ENCODE results near the gene TTYH3.

TTYH3 gene

GRCh38 chr7:2651336-2651735, 19.6 kb downstream of the TTYH3 start:
- no peak for DNase-seq

DNA sequence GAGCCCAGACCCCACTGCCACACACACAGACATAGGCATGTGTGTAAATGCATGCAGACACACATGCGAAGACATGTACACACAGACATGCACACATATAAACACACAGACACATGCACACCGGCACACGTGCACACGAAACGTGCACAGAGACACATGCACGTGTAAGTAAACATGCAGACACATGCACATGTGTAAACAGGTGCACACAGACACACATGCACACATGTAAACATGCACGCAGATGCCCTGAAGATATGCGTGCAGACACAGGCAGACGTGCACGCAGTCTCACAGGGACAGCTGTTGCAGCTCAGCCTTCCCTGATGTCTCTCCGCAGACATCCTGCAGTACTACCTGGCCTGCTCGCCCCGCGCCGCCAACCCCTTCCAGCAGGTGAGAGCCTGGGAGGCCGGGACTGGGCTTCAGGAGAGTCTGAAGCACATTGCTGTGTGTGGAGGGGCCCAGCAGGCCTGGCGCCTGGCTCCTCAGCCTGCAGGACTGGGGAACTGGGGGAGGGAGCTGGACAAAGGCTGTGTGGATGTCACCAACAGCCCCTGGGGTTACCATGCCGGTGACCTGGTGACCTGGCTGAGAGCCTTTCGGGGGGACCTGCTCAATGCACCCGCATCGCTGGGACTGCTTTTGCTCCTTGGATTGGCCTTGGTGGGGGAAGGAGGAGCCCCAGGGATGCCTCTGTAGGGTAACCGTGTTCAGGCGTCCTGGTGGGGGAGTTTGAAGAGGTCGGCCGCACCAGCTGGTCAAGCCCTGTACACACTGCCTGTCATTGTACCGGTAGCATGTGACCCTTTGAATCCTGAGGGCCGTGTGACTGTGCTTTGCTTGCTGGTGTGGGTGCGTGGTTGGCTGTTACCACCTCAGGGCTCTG, 20.3 kb downstream of the TTYH3 start:
- no peak for DNase-seq

DNA sequence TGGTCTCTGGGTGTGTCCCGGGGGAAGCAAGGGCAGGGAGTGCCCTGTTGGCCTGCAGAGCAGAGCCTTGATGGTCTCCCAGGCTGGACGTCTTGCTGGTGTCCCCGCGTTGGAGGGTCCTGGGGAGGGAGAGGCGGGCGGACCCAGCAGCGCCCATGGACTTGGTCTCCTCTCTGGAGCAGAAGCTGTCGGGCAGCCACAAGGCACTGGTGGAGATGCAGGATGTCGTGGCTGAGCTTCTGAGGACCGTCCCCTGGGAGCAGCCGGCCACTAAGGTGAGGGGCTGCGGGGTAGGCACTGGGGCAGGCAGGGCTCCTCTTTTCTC, 20.9 kb downstream of the TTYH3 start:
- no peak for DNase-seq

GRCh38 chr7:2654059-2654458, 22.3 kb downstream of the TTYH3 start:
- DNase-seq = no peak

GRCh38 chr7:2655870-2656614, 24.3 kb downstream of the TTYH3 start:
- DNase-seq = no peak

- DNase-seq = no peak
Measured at GRCh38 chr7:2657208-2657607, 25.4 kb downstream of the TTYH3 start.

GRCh38 chr7:2657920-2658671, 26.3 kb downstream of the TTYH3 start:
- no peak for DNase-seq

- no peak for DNase-seq
Measured at GRCh38 chr7:2658941-2659340, 27.2 kb downstream of the TTYH3 start.

GRCh38 chr7:2659556-2660358, 28.0 kb downstream of the TTYH3 start:
- no peak for DNase-seq

- DNase-seq = no peak
Measured at GRCh38 chr7:2660359-2661095, 28.7 kb downstream of the TTYH3 start.

DNA sequence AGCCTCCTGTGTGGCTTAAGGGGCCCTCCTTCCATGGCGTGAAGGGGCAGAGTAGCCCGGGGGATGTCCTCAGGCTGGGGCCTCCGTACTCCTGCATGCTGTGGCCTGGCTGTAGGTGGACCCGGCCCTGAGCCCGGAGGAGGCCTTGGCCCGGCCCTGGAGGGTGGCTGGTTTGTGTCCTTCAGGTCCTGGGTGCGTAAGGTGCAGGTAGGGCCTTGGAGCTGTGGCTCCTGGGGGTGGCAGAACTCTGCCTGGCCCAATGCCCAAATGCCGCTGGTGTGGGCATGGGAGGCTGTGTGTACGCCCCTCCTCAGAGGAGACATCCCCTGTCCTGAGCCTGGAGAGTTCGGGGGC, 29.3 kb downstream of the TTYH3 start:
- DNase-seq = no peak

- DNase-seq = no peak
Measured at GRCh38 chr7:2661602-2662272, 30.0 kb downstream of the TTYH3 start.

DNA sequence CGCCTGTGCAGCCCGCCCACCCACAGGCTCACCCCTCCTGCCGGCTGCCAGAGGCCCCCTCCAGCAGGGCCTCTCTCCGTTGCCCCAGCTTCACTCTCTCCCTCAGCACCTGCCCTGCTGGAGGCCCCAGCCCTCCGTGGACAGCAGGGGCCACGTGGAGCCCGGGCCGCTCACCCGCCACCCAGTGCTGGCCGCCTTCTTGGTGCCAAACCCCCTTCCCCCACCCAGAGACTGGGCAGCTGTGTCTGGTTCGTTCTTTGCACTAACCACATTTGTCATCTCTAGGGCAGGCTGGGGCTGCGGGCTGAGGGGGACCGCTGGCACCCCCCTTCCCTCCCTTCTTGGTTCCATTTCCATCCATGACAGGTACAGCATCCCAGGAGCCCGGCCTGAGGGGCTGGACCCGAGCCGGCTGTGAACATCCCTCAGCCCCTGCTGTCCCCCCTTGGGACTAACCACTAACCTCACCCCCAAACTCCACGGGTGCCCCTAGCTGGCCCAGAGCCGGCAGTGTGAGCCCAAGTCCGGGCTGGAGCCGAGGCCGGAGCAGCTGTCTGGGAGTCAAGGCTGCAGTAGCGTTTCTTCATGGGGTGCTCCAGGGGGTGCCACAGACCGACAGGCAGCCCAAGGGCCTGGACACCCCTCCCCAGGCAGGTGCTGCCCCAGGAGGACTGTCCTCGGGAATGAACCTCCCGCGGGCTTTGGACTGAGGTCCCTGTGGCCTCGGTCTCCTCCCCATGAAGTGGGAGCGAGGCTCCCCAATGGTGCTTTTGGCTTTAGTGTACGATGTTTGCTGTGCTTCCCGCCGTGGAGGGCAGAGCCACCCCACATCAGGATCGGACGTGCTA, 30.7 kb downstream of the TTYH3 start:
- DNase-seq = no peak

DNA sequence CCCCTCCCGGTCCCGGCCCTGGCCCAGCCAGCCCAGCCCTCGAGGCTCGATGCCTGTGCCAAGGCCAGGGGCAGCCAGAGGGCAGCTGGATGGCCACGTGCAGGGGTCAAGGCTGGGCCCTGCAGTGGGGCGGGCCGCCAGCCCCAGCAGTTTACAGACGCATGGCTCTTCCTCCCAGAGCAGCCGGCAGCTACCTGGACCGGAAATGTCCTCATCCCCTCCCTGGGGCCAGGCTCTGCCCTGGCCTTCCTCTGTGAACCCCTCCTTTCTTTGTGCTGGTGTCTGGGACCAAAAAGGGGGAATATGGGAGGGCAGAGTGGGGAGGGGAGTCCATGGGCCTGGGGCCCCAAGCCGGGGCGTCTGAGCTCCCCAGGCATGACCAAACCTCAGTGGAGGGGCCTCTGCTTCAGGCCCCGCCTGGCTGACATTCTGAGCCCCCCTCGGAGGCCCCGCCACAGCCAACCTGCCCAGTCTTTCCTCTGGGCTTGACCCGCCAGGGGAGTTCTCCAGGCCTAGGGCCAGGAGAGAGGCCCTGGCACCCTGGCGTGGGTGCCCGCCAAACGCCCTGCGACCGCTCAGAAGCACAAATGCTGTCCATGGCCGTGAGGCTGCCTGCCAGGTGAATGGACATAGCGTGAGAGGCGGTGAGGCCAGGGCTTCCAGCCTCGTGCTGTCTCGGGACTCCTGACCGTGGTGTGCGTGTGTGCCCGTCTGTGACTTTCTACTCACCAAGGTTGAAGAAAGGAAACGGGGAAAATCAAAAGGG, 31.5 kb downstream of the TTYH3 start:
- no peak for DNase-seq

DNA sequence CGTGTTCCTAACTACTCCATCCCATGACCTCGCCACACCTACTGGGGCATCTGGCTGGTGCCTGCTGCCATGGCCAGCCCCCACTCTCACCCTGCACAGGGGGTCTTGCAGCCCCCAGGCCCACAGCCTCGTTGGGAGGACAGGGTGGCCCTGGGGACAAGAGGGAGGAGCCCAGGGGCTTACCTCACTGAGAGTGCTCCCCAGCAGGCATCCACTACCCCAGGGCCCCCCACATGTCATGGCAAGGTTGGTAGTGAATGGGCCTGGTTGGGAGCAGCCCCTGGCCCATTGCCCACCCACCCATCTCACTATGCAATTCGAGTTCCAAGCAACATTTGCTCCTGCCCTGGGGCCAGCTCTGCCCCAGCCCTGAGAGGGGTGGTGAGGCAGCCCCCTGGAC, 32.2 kb downstream of the TTYH3 start:
- no peak for DNase-seq

- DNase-seq = no peak
Measured at GRCh38 chr7:2665359-2665791, 33.6 kb downstream of the TTYH3 start.

- DNase-seq = no peak
Measured at GRCh38 chr7:2666155-2666554, 34.4 kb downstream of the TTYH3 start.

- no peak for DNase-seq
Measured at GRCh38 chr7:2666588-2667250, 34.9 kb downstream of the TTYH3 start.

DNA sequence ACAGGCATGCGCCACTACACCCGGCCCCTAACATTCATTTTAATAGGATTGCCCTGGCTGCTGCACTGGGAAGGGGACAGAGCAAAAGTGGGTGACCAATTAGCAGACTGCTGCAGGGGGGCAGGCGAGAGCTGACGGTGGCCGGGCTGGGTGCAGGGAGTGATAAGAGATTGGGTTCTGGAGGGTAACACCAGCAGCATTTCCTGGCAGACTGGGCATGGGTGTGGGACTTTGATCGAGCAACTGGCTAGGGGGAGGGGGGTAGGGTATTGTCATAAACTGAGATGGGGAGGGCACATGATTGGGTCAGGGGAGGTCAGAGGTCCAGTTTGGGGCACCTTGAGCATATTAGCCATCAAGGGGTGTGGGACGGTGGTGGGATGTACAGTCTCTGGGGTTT, 36.1 kb downstream of the TTYH3 start:
- no peak for DNase-seq

All from cerebellar nuclear complex (tissue), 1 donor.